Measurements from ENCODE around the gene IL1RL2. TPM values are rescaled to one million over a fixed set of nuclear protein-coding genes. Genes with fewer than 3 reads are reported as not detected.

Gene IL1RL2
- total RNA-seq, 1 experiment from 2014 or later, result not detected

DNA sequence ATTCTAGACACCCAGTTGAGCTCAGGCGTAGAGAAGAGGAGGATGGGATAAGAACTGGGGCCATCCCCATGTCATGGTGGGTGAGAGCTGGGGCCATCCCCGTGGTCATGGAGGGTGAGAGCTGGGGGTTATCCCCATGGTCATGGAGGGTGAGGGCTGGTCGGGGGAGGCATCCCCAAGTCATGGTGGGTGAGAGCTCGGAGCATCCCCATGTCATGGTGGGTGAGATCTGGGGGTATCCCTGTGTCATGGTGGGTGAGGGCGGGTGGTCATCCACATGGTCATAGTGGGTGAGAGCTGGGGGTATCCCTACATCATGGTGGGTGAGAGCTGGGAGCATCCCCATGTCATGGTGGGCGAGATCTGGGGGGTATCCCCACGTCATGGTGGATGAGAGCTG is 52.5 kb downstream of the IL1RL2 start:
- no peak overlapping the region for H3K4me3 ChIP-seq (ENCODE audit: low read depth, low read length, poor library complexity, severe bottlenecking)
- no peaks in the 10 kb centered on the region for H3K9me3 ChIP-seq (ENCODE audit: low read depth, low read length, poor library complexity, severe bottlenecking)
- H3K4me1 ChIP-seq (ENCODE audit: insufficient read depth, low read length, poor library complexity, severe bottlenecking), result peaks cover 4% of the 10 kb centered on the region
- H3K36me3 ChIP-seq (ENCODE audit: insufficient read depth, low read length, poor library complexity, severe bottlenecking), result no peaks in the 10 kb centered on the region
- no TSS peak for BruUV-seq (replicated peaks)
- no peak for DNase-seq (ENCODE audit: low spot score)
- intact Hi-C loops (cut with micrococcal nuclease; ENCODE audit: unreplicated experiment), result no loop called here
- H3K27ac ChIP-seq (ENCODE audit: low read depth, low read length, poor library complexity, severe bottlenecking), result no peak overlapping the region
- CTCF ChIA-PET, result no interaction called here
- POLR2A ChIA-PET (ENCODE audit: low non-redundant PET), result no interaction called here
- H3K27me3 ChIP-seq (replicated peaks; ENCODE audit: insufficient read depth, low read depth, low read length, poor library complexity), result peaks cover 26% of the 10 kb centered on the region
- TF ChIP-seq, protein P1, sequence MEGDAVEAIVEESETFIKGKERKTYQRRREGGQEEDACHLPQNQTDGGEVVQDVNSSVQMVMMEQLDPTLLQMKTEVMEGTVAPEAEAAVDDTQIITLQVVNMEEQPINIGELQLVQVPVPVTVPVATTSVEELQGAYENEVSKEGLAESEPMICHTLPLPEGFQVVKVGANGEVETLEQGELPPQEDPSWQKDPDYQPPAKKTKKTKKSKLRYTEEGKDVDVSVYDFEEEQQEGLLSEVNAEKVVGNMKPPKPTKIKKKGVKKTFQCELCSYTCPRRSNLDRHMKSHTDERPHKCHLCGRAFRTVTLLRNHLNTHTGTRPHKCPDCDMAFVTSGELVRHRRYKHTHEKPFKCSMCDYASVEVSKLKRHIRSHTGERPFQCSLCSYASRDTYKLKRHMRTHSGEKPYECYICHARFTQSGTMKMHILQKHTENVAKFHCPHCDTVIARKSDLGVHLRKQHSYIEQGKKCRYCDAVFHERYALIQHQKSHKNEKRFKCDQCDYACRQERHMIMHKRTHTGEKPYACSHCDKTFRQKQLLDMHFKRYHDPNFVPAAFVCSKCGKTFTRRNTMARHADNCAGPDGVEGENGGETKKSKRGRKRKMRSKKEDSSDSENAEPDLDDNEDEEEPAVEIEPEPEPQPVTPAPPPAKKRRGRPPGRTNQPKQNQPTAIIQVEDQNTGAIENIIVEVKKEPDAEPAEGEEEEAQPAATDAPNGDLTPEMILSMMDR (conservative IDR thresholded peaks at IDR 0.05; ENCODE audit: low read depth, low read length), result no peak
- TF ChIP-seq EZH2 (IDR thresholded peaks at IDR 0.05; ENCODE audit: borderline replicate concordance, low read depth, low read length, poor library complexity, severe bottlenecking), result no peak

DNA sequence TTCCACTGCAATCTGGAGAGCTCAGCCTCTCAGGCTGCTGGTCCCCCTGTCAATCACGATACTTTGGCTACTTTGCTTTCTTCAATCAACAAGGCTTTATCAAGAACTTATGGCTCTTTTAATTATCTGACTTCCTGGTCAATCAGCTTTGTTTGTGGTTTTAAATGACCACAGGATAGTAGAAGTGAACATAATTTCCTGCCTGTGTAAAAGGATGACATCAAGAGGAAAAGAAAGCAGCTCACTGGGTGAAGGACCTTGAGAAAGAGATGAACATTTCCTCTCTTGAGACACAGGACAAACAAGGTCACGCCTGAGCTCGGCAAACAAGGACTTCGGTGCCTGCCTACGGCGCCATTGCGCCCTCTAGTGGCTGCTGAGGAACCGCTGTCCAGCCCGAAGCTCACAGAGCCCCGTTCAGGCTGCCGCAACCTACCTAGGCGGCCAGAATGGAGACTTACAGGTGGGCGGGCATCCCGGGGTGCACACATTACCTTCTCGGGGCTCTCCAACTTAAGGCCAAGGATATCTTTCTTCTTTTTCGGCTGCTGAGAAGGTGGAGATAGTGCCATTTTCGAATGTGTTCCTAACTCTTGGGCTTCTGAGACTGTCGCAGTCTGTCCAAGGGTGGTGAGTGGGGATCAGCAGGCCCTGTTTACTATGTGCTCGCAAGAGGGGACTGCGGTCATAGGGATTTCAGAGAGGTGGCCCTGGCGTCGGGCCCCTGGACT is 54.0 kb downstream of the IL1RL2 start:
- no peak for TF ChIP-seq EZH2 (IDR thresholded peaks at IDR 0.05; ENCODE audit: borderline replicate concordance, low read depth, low read length, poor library complexity, severe bottlenecking)
- TF ChIP-seq, protein P1 (conservative IDR thresholded peaks at IDR 0.05; ENCODE audit: low read depth, low read length), result peak; percentile 97
- Histone ChIP-seq H3K4me3 (ENCODE audit: low read depth, low read length, poor library complexity, severe bottlenecking) (no peak overlapping the region), H3K9me3 (ENCODE audit: low read depth, low read length, poor library complexity, severe bottlenecking) (no peaks in the 10 kb centered on the region), H3K27ac (ENCODE audit: low read depth, low read length, poor library complexity, severe bottlenecking) (no peak overlapping the region), H3K27me3 (replicated peaks; ENCODE audit: insufficient read depth, low read depth, low read length, poor library complexity) (peaks cover 26% of the 10 kb centered on the region), H3K36me3 (ENCODE audit: insufficient read depth, low read length, poor library complexity, severe bottlenecking) (no peaks in the 10 kb centered on the region), H3K4me1 (ENCODE audit: insufficient read depth, low read length, poor library complexity, severe bottlenecking) (peaks cover 4% of the 10 kb centered on the region)
- intact Hi-C loops (cut with micrococcal nuclease; ENCODE audit: unreplicated experiment), result loop anchor here (1.0 to 5.0 kb wide), 2 partner anchors 221 to 359 kb away; no protein-coding TSS in a partner anchor
- CTCF ChIA-PET, result interaction anchor here (0.5 to 2.1 kb wide), 12 partner anchors 9 to 914 kb away, joined by 3 to 28 read pairs (median 3); no protein-coding TSS in a partner anchor
- peak; percentile 73 for DNase-seq (ENCODE audit: low spot score)
- no TSS peak for BruUV-seq (replicated peaks)
- POLR2A ChIA-PET (ENCODE audit: low non-redundant PET), result no interaction called here

DNA sequence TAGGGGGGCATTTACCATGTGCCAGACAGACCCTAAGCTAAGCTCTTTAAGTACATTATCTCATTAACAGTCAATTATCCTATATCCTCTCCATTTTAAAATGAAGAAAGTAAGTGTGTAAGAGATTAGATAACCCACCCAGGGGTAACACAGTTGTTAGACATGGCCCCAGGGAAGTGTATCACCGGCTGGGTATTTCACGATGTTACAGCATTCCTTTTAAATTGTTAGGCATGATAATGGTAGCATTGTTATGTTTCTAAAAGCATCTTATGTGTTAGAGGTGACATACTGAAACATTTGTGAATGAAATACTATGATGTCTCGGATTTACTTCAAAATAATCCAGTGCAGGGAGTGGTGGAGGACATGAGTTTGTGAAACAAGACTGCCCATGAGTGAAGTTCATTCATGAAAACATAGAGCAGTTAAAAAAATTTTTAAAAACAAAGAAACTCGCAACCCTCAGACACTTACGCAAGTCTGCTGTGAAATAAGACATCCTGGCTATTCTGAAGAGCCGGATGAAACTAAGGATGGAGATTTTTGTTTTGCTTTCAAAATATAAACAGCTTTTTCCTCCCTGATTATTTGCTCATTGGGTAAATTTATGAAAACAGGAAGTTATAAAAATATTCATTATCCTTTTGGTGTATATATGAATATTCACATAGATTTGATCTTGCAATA is 54.9 kb downstream of the IL1RL2 start:
- DNase-seq (ENCODE audit: low spot score), result no peak
- Histone ChIP-seq H3K4me3 (ENCODE audit: low read depth, low read length, poor library complexity, severe bottlenecking) (no peak overlapping the region), H3K9me3 (ENCODE audit: low read depth, low read length, poor library complexity, severe bottlenecking) (no peaks in the 10 kb centered on the region), H3K27ac (ENCODE audit: low read depth, low read length, poor library complexity, severe bottlenecking) (no peak overlapping the region), H3K4me1 (ENCODE audit: insufficient read depth, low read length, poor library complexity, severe bottlenecking) (peaks cover 4% of the 10 kb centered on the region), H3K27me3 (replicated peaks; ENCODE audit: insufficient read depth, low read depth, low read length, poor library complexity) (peaks cover 26% of the 10 kb centered on the region), H3K36me3 (ENCODE audit: insufficient read depth, low read length, poor library complexity, severe bottlenecking) (no peaks in the 10 kb centered on the region)
- no TSS peak for BruUV-seq (replicated peaks)
- ChIA-PET POLR2A (ENCODE audit: low non-redundant PET) (no interaction called here), CTCF (interaction anchor here (1.3 to 2.1 kb wide), 3 partner anchors 9 to 564 kb away, joined by 3 to 28 read pairs (median 9); no protein-coding TSS in a partner anchor)
- TF ChIP-seq EZH2 (IDR thresholded peaks at IDR 0.05; ENCODE audit: borderline replicate concordance, low read depth, low read length, poor library complexity, severe bottlenecking), result no peak
- TF ChIP-seq, protein P1 (conservative IDR thresholded peaks at IDR 0.05; ENCODE audit: low read depth, low read length), result no peak
- intact Hi-C loops (cut with micrococcal nuclease; ENCODE audit: unreplicated experiment), result loop anchor here (5.0 kb wide), 1 partner anchor 359 kb away; no protein-coding TSS in a partner anchor
